Endothelial cell of umbilical vein (primary cell): ENCODE measurements around the gene SCTR. TPM values are rescaled to one million over a fixed set of nuclear protein-coding genes. Genes with fewer than 3 reads are reported as not detected.

ENCODE experiments used
- BruUV-seq: library from RNA; stranded (reverse); fragments of 400-500 nt; replicated peaks from 2 replicates; lab custom pipeline; 2021; lab: Mats Ljungman, UMichigan
- CTCF ChIA-PET: fragments of 300-600, 350-600 bp; sonication (Branson Sonifier 250); formaldehyde crosslinking; loops from one replicate; lab custom pipeline; 2021; ENCODE audit warnings: antibody characterized with exemption, inconsistent platforms; lab: Charles Lee
- POLR2A ChIA-PET: fragments of 300-600, 350-600 bp; sonication (Branson Sonifier 250); formaldehyde crosslinking; loops from one replicate; lab custom pipeline; 2021; ENCODE audit warnings: antibody characterized with exemption, inconsistent platforms; lab: Charles Lee
- DNase-seq: peaks from one replicate; pipeline ENCODE4 v3.0.0-alpha.2; 2011; ENCODE audit warnings: low read depth, low spot score
- FAIRE-seq: peaks from 2 replicates; lab custom pipeline; 2011; peaks lifted over from hg19 to GRCh38; lab: Jason Lieb, UNC
- H2AFZ ChIP-seq: 2 replicates; pipeline ENCODE4 v1.6.0; 2012; ENCODE audit warnings: low read depth, low read length, control low read depth, inconsistent platforms
- H3K27ac ChIP-seq: 2 replicates; pipeline ENCODE4 v1.5.1; 2011; ENCODE audit warnings: low read depth, mild to moderate bottlenecking, control low read depth, low read length, moderate library complexity; ENCODE audit not compliant: insufficient read depth
- H3K27me3 ChIP-seq, 2 experiments: 2 replicates each; pipeline versions ENCODE4 v1.6.0 to v1.6.1; 2011; ENCODE audit warnings: low read length in 2 of 2, mixed read lengths in 1 of 2; ENCODE audit not compliant: control insufficient read depth in 2 of 2, insufficient read depth in 2 of 2
- H3K36me3 ChIP-seq, 2 experiments: 2 replicates in 1 of 2; 3 replicates in 1 of 2; pipeline ENCODE4 v1.5.1; 2011; ENCODE audit warnings: low read length in 2 of 2, mild to moderate bottlenecking in 1 of 2, moderate library complexity in 1 of 2; ENCODE audit not compliant: control insufficient read depth in 2 of 2, insufficient read depth in 2 of 2; ENCODE audit errors: extremely low read depth in 1 of 2
- H3K4me1 ChIP-seq: 3 replicates; pipeline ENCODE4 v1.5.1; 2011; ENCODE audit warnings: mild to moderate bottlenecking, low read length; ENCODE audit not compliant: control insufficient read depth, insufficient read depth; ENCODE audit errors: extremely low read depth
- H3K4me2 ChIP-seq: 2 replicates; pipeline ENCODE4 v1.6.1; 2011; ENCODE audit warnings: low read length, control low read depth, mixed read lengths; ENCODE audit not compliant: insufficient read depth
- H3K4me3 ChIP-seq, 3 experiments: fragments of 200-600 bp in 1 of 3; sonication (generic), shearing (Covaris generic) in 1 of 3; replicated peaks in 1 of 3; 2 replicates each; pipeline ENCODE4 v1.5.1; 2011 to 2016; ENCODE audit warnings: control low read depth in 3 of 3, low read length in 3 of 3, mild to moderate bottlenecking in 2 of 3, inconsistent platforms in 1 of 3, low read depth in 1 of 3, moderate library complexity in 1 of 3; ENCODE audit not compliant: insufficient read depth in 1 of 3
- H3K79me2 ChIP-seq: 2 replicates; pipeline ENCODE4 v1.6.0; 2012; ENCODE audit warnings: low read length, inconsistent platforms; ENCODE audit not compliant: control insufficient read depth, insufficient read depth
- H3K9ac ChIP-seq: replicated peaks from 2 replicates; pipeline ENCODE3; 2011; ENCODE audit warnings: low read length, control low read depth; ENCODE audit not compliant: insufficient read depth; ENCODE audit errors: extremely low read depth
- H3K9me1 ChIP-seq: replicated peaks from 3 replicates; pipeline ENCODE4 v1.6.0; 2011; ENCODE audit warnings: mild to moderate bottlenecking, low read length; ENCODE audit not compliant: control insufficient read depth, insufficient read depth; ENCODE audit errors: extremely low read depth
- H3K9me3 ChIP-seq: replicated peaks from 2 replicates; pipeline ENCODE4 v1.5.1; 2012; ENCODE audit warnings: low read length, inconsistent platforms; ENCODE audit not compliant: control insufficient read depth, insufficient read depth
- H4K20me1 ChIP-seq: replicated peaks from 2 replicates; pipeline ENCODE3; 2011; ENCODE audit warnings: mild to moderate bottlenecking, low read length; ENCODE audit not compliant: control insufficient read depth, insufficient read depth; ENCODE audit errors: extremely low read depth
- EZH2 ChIP-seq: IDR thresholded peaks from 2 replicates; pipeline ENCODE4 v1.6.1; 2012; ENCODE audit warnings: borderline replicate concordance, low read depth, mild to moderate bottlenecking, moderate library complexity, low read length, inconsistent platforms; ENCODE audit not compliant: severe bottlenecking
- FOS ChIP-seq: IDR thresholded peaks from 2 replicates; pipeline ENCODE4 v1.6.1; 2011; ENCODE audit warnings: mild to moderate bottlenecking, low read length, moderate library complexity, borderline replicate concordance; ENCODE audit not compliant: insufficient read depth
- JUN ChIP-seq: IDR thresholded peaks from 2 replicates; pipeline ENCODE4 v1.6.1; 2011; ENCODE audit warnings: borderline replicate concordance, low read depth; ENCODE audit not compliant: insufficient read length, insufficient read depth
- POLR2A ChIP-seq: IDR thresholded peaks from 2 replicates; pipeline ENCODE4 v1.6.1; 2012; ENCODE audit warnings: low read depth, mild to moderate bottlenecking, control low read depth, low read length
- dilution Hi-C: fragments of 300-500 bp; cut with MboI; formaldehyde crosslinking; loops from one replicate; pipeline ENCODE4 v1.15.0; 2019; ENCODE audit warnings: low sequenced_read_pairs; ENCODE audit not compliant: extremely low pct_ligation_motif_present
- intact Hi-C: fragments of 100-400 bp; cut with micrococcal nuclease; formaldehyde crosslinking; loops from one replicate; pipeline ENCODE4 v1.10.0; 2022
- polyA plus RNA-seq, 4 experiments: library from polyadenylated mRNA; depleted of rRNA in 3 of 4; stranded (reverse) in 3 of 4; unstranded in 1 of 4; fragments of >200 nt; gene quantifications; 2 replicates each; pipeline versions ENCODE4 v1.2.1 to v1.2.3, GENCODE V29; 2011 to 2012; ENCODE audit warnings: missing spikeins in 1 of 4
- total RNA-seq: library from RNA; stranded (reverse); gene quantifications from 2 replicates; pipeline ENCODE4 v1.2.3, GENCODE V29; 2021
- TF ChIP-seq, protein P1 (sequence below): IDR thresholded peaks from 2 replicates; pipeline ENCODE4 v1.6.1; 2011; ENCODE audit not compliant: insufficient read depth, insufficient read length
- TF ChIP-seq, protein P2 (sequence below), 2 donors: IDR thresholded peaks; 1 replicate in 1 of 2; 2 replicates in 1 of 2; pipeline ENCODE4 v1.5.1; 2011; ENCODE audit warnings: low read length in 2 of 2, mild to moderate bottlenecking in 2 of 2, moderate library complexity in 2 of 2, control low read depth in 1 of 2, inconsistent platforms in 1 of 2, low read depth in 1 of 2; ENCODE audit not compliant: insufficient read depth in 1 of 2; ENCODE audit errors: extremely low read depth in 1 of 2

Gene SCTR
- total and polyA plus RNA-seq, 2 donors (not counting 3 experiments of a cell fraction or from before 2014, with no cell fraction given) = not detected

GRCh38 chr2:119431155-119431975, 92.9 kb downstream of the SCTR start, which contains the start of gene TMEM37:
Gene TMEM37, plus strand, starts transcription at chr2:119431854. Its CDS starts 50 bp downstream, at chr2:119431904.
- H3K4me2 ChIP-seq = peak within 1 kb of the TSS; percentile 87
- CTCF ChIA-PET = interaction anchor here (0.9 to 2.5 kb wide), 3 partner anchors 21 to 45 kb away, joined by 3 to 16 read pairs (median 5); no protein-coding TSS in a partner anchor
- no peak within 1 kb of the TSS for H3K27ac ChIP-seq
- no peak for TF ChIP-seq JUN
- TF ChIP-seq POLR2A = no peak
- TF ChIP-seq FOS = no peak
- TF ChIP-seq, protein P1, sequence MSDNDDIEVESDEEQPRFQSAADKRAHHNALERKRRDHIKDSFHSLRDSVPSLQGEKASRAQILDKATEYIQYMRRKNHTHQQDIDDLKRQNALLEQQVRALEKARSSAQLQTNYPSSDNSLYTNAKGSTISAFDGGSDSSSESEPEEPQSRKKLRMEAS = no peak
- TF ChIP-seq, protein P2, sequence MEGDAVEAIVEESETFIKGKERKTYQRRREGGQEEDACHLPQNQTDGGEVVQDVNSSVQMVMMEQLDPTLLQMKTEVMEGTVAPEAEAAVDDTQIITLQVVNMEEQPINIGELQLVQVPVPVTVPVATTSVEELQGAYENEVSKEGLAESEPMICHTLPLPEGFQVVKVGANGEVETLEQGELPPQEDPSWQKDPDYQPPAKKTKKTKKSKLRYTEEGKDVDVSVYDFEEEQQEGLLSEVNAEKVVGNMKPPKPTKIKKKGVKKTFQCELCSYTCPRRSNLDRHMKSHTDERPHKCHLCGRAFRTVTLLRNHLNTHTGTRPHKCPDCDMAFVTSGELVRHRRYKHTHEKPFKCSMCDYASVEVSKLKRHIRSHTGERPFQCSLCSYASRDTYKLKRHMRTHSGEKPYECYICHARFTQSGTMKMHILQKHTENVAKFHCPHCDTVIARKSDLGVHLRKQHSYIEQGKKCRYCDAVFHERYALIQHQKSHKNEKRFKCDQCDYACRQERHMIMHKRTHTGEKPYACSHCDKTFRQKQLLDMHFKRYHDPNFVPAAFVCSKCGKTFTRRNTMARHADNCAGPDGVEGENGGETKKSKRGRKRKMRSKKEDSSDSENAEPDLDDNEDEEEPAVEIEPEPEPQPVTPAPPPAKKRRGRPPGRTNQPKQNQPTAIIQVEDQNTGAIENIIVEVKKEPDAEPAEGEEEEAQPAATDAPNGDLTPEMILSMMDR (IDR thresholded peaks at IDR 0.05; ENCODE audit: extremely low read depth in 1 of 2, insufficient read depth in 1 of 2, low read depth in 1 of 2, low read length in 2 of 2) = no peak
- TF ChIP-seq EZH2 = no peak
- peak within 1 kb of the TSS; percentile 47 to 74 (median 52) for H3K4me3 ChIP-seq
- peaks cover 5 to 12% of the 10 kb centered on the region in 2 experiments for H3K27me3 ChIP-seq
- intact Hi-C loops = no loop called here
- dilution Hi-C loops = no loop called here
- H3K9ac ChIP-seq = peak within 1 kb of the TSS; percentile 31
- peak within 1 kb of the TSS; percentile 84 for H2AFZ ChIP-seq
- H3K9me1 ChIP-seq = no peaks in the 10 kb centered on the region
- no peaks in the 10 kb centered on the region for H3K36me3 ChIP-seq
- no peaks in the 10 kb centered on the region for H3K9me3 ChIP-seq
- FAIRE-seq (peak; percentile 21), DNase-seq (peak; percentile 52)
- POLR2A ChIA-PET = no interaction called here
- BruUV-seq = no TSS peak
- no peaks in the 10 kb centered on the region for H4K20me1 ChIP-seq
- peaks cover 9% of the 10 kb centered on the region for H3K4me1 ChIP-seq
- no peaks in the 10 kb centered on the region for H3K79me2 ChIP-seq
